Common myeloid progenitor, CD34-positive (primary cell): Measurements from ENCODE around the gene ZFP92.

Experiments used
- CTCF ChIA-PET: fragments of 350-600 bp; sonication (Branson Sonifier 250); formaldehyde crosslinking; loops from one replicate; lab custom pipeline; 2021; ENCODE audit warnings: antibody characterized with exemption; lab: Charles Lee
- POLR2A ChIA-PET: fragments of 350-600 bp; sonication (Branson Sonifier 250); formaldehyde crosslinking; loops from one replicate; lab custom pipeline; 2021; ENCODE audit warnings: antibody characterized with exemption; lab: Charles Lee
- DNase-seq, 3 donors: peaks; one replicate each; pipeline versions ENCODE4 v3.0.0 to v3.0.0-alpha.2; 2013
- H3K27ac ChIP-seq, 2 experiments: 1 replicate in 1 of 2; 2 replicates in 1 of 2; pipeline ENCODE4 v1.7.0; 2013; ENCODE audit warnings: inconsistent platforms in 2 of 2, low read length in 2 of 2, mild to moderate bottlenecking in 2 of 2, low read depth in 1 of 2, moderate library complexity in 1 of 2; ENCODE audit not compliant: severe bottlenecking in 2 of 2, insufficient read depth in 1 of 2, poor library complexity in 1 of 2
- H3K27me3 ChIP-seq, 5 experiments: replicated peaks in 2 of 5; 1 replicate in 3 of 5; 2 replicates in 2 of 5; pipeline versions ENCODE4 v1.6.1 to v1.7.0; 2013; ENCODE audit warnings: low read length in 4 of 5, mild to moderate bottlenecking in 2 of 5, moderate library complexity in 2 of 5, inconsistent platforms in 1 of 5; ENCODE audit not compliant: insufficient read depth in 5 of 5, control insufficient read depth in 4 of 5
- H3K36me3 ChIP-seq, 4 experiments: 1 replicate in 2 of 4; 2 replicates in 2 of 4; pipeline versions ENCODE4 v1.6.1 to v1.7.0; 2013; ENCODE audit warnings: low read length in 3 of 4, control low read depth in 1 of 4, mild to moderate bottlenecking in 1 of 4; ENCODE audit not compliant: control insufficient read depth in 4 of 4, insufficient read depth in 4 of 4
- H3K4me1 ChIP-seq, 4 experiments: 1 replicate in 3 of 4; 2 replicates in 1 of 4; pipeline versions ENCODE4 v1.6.1 to v1.7.1; 2013; ENCODE audit warnings: low read length in 3 of 4, mild to moderate bottlenecking in 3 of 4, control low read depth in 1 of 4, inconsistent platforms in 1 of 4, moderate library complexity in 1 of 4; ENCODE audit not compliant: control insufficient read depth in 4 of 4, insufficient read depth in 4 of 4; ENCODE audit errors: control extremely low read depth in 1 of 4
- H3K4me3 ChIP-seq, 7 experiments: 1 replicate in 4 of 7; 2 replicates in 3 of 7; pipeline versions ENCODE4 v1.5.1 to v1.7.0; 2013; ENCODE audit warnings: mild to moderate bottlenecking in 7 of 7, low read length in 6 of 7, moderate library complexity in 6 of 7, inconsistent platforms in 2 of 7, low read depth in 2 of 7, control low read depth in 1 of 7; ENCODE audit not compliant: insufficient read depth in 4 of 7, control insufficient read depth in 1 of 7; ENCODE audit errors: extremely low read depth in 1 of 7
- H3K9me3 ChIP-seq, 5 experiments: 1 replicate in 4 of 5; 2 replicates in 1 of 5; pipeline versions ENCODE4 v1.6.1 to v1.7.1; 2013; ENCODE audit warnings: low read length in 4 of 5, mild to moderate bottlenecking in 2 of 5, inconsistent platforms in 1 of 5, low read depth in 1 of 5, moderate library complexity in 1 of 5; ENCODE audit not compliant: control insufficient read depth in 4 of 5, insufficient read depth in 2 of 5; ENCODE audit errors: control extremely low read depth in 1 of 5
- WGBS: methylation state at CpG from one replicate; pipeline ENCODE4 v1.1.5; 2013; ENCODE audit not compliant: insufficient coverage; 5-methylcytosine and 5-hydroxymethylcytosine counted together

ZFP92 gene

GRCh38 chrX:153371256-153371655 lies 40.0 kb upstream of the ZFP92 start:
- CTCF ChIA-PET: no interaction called here
- Histone ChIP-seq H3K36me3 (no peaks in the 10 kb centered on the region), H3K27ac (no peak overlapping the region), H3K27me3 (peaks cover 0 to 6% (median 0%) of the 10 kb centered on the region in 5 experiments), H3K4me3 (no peak overlapping the region), H3K4me1 (no peaks in the 10 kb centered on the region), H3K9me3 (no peaks in the 10 kb centered on the region)
- no peak for DNase-seq
- POLR2A ChIA-PET: no interaction called here
- 83% methylated on average over 2 of the region's 3 CpGs for WGBS

- Histone ChIP-seq H3K36me3 (no peaks in the 10 kb centered on the region), H3K9me3 (no peaks in the 10 kb centered on the region), H3K27me3 (no peaks in the 10 kb centered on the region), H3K4me3 (no peak overlapping the region), H3K27ac (no peak overlapping the region), H3K4me1 (no peaks in the 10 kb centered on the region)
- CTCF ChIA-PET: interaction anchor here (0.9 kb wide), 1 partner anchor 16 kb away, joined by 3 read pairs; no protein-coding TSS in a partner anchor
- POLR2A ChIA-PET: no interaction called here
- no peak for DNase-seq
These were observed 38.3 kb upstream of the ZFP92 start for GRCh38 chrX:153372949-153373348.

GRCh38 chrX:153374426-153374825 lies 36.8 kb upstream of the ZFP92 start:
- no peaks in the 10 kb centered on the region for H3K27me3 ChIP-seq
- H3K4me1 ChIP-seq: no peaks in the 10 kb centered on the region
- DNase-seq: no peak
- CTCF ChIA-PET: no interaction called here
- POLR2A ChIA-PET: no interaction called here
- no peaks in the 10 kb centered on the region for H3K9me3 ChIP-seq
- no peak overlapping the region for H3K27ac ChIP-seq
- H3K4me3 ChIP-seq: no peak overlapping the region
- WGBS: 75% methylated on average over 7 of the region's 7 CpGs
- H3K36me3 ChIP-seq: no peaks in the 10 kb centered on the region

GRCh38 chrX:153375571-153375970 lies 35.7 kb upstream of the ZFP92 start:
- Histone ChIP-seq H3K27ac (no peak overlapping the region), H3K4me3 (no peak overlapping the region), H3K36me3 (no peaks in the 10 kb centered on the region), H3K27me3 (no peaks in the 10 kb centered on the region), H3K4me1 (no peaks in the 10 kb centered on the region), H3K9me3 (no peaks in the 10 kb centered on the region)
- no peak for DNase-seq
- ChIA-PET CTCF (no interaction called here), POLR2A (no interaction called here)
- 90% methylated on average over 5 of the region's 5 CpGs for WGBS

- POLR2A ChIA-PET: no interaction called here
- Histone ChIP-seq H3K27ac (no peak overlapping the region), H3K36me3 (no peaks in the 10 kb centered on the region)
These were observed 33.5 kb upstream of the ZFP92 start for GRCh38 chrX:153377727-153378126.

GRCh38 chrX:153378607-153379006 lies 32.7 kb upstream of the ZFP92 start:
- no peak overlapping the region for H3K27ac ChIP-seq
- H3K9me3 ChIP-seq: no peaks in the 10 kb centered on the region
- POLR2A ChIA-PET: no interaction called here
- H3K4me3 ChIP-seq: no peak overlapping the region
- no peak for DNase-seq
- H3K4me1 ChIP-seq: peaks cover 0 to 11% (median 4%) of the 10 kb centered on the region in 4 experiments
- CTCF ChIA-PET: no interaction called here
- H3K36me3 ChIP-seq: no peaks in the 10 kb centered on the region
- no peaks in the 10 kb centered on the region for H3K27me3 ChIP-seq
- WGBS: 100% methylated on average over 3 of the region's 4 CpGs

More at GRCh38 chrX:153377727-153378126, 33.5 kb upstream of the ZFP92 start:
- Histone ChIP-seq H3K27me3 (no peaks in the 10 kb centered on the region), H3K9me3 (no peaks in the 10 kb centered on the region), H3K4me1 (peaks cover 0 to 11% (median 4%) of the 10 kb centered on the region in 4 experiments), H3K4me3 (no peak overlapping the region)
- DNase-seq: no peak
- CTCF ChIA-PET: no interaction called here
- WGBS: no CpG with 5 or more reads among the region's 3 CpGs

- H3K36me3 ChIP-seq: no peaks in the 10 kb centered on the region
- no peaks in the 10 kb centered on the region for H3K9me3 ChIP-seq
- no peak overlapping the region for H3K4me3 ChIP-seq
- no peak overlapping the region for H3K27ac ChIP-seq
- peaks cover 0 to 11% (median 4%) of the 10 kb centered on the region in 4 experiments for H3K4me1 ChIP-seq
- no peak for DNase-seq
- ChIA-PET POLR2A (no interaction called here), CTCF (no interaction called here)
- 90% methylated on average over 7 of the region's 9 CpGs for WGBS
- H3K27me3 ChIP-seq: no peaks in the 10 kb centered on the region
These were observed 31.8 kb upstream of the ZFP92 start for GRCh38 chrX:153379508-153379907.
